SU-DHL-6 (cell line): ENCODE results near the gene CDC42BPG.

Experiments
- H2AFZ ChIP-seq: fragments of 200-600 bp; sonication (generic); 2 replicates; pipeline ENCODE4 v1.6.1; 2014; ENCODE audit warnings: low read depth, mild to moderate bottlenecking, moderate library complexity, mixed read lengths, antibody characterized with exemption, low read length; ENCODE audit not compliant: severe bottlenecking
- H3F3A ChIP-seq: fragments of 200-600 bp; shearing (Covaris generic); 2 replicates; pipeline ENCODE4 v1.6.0; 2016; ENCODE audit warnings: antibody characterized with exemption, mild to moderate bottlenecking; ENCODE audit not compliant: insufficient read depth
- H3K27ac ChIP-seq: fragments of 200-600 bp; sonication (generic); 2 replicates; pipeline ENCODE4 v1.5.1; 2016; ENCODE audit warnings: low read depth, mild to moderate bottlenecking, low read length, moderate library complexity, mixed read lengths
- H3K27me3 ChIP-seq: fragments of 200-600 bp; sonication (generic), shearing (Covaris generic); 2 replicates; pipeline ENCODE4 v1.6.0; 2014; ENCODE audit warnings: mild to moderate bottlenecking, low read length
- H3K36me3 ChIP-seq: fragments of 200-600 bp; sonication (generic); 2 replicates; pipeline ENCODE4 v1.6.1; 2014; ENCODE audit warnings: mild to moderate bottlenecking, low read length, mixed read lengths
- H3K4me2 ChIP-seq: fragments of 300-600, 200-600 bp; shearing (Covaris generic), sonication (generic); 2 replicates; pipeline ENCODE4 v1.6.0; 2014; ENCODE audit warnings: low read length, low read depth, mild to moderate bottlenecking; ENCODE audit not compliant: poor library complexity, severe bottlenecking
- H3K4me3 ChIP-seq: fragments of 200-600 bp; sonication (generic); 2 replicates; pipeline ENCODE4 v1.5.1; 2014; ENCODE audit warnings: antibody characterized with exemption, low read length, mild to moderate bottlenecking, mixed read lengths; ENCODE audit not compliant: insufficient read depth, poor library complexity, severe bottlenecking
- H3K79me2 ChIP-seq: fragments of 200-600 bp; sonication (generic); 2 replicates; pipeline ENCODE4 v1.6.1; 2014; ENCODE audit warnings: mild to moderate bottlenecking, low read length, moderate library complexity; ENCODE audit not compliant: insufficient read depth
- H3K9ac ChIP-seq: fragments of 200-600 bp; sonication (generic); 2 replicates; pipeline ENCODE4 v1.7.0; 2014; ENCODE audit warnings: mild to moderate bottlenecking, low read length
- H3K9me2 ChIP-seq: fragments of 200-600 bp; sonication (generic); replicated peaks from 2 replicates; pipeline ENCODE4 v1.6.1; 2014; ENCODE audit warnings: low read length; ENCODE audit not compliant: insufficient read depth
- H3K9me3 ChIP-seq: fragments of 200-600 bp; sonication (generic); 2 replicates; pipeline ENCODE4 v1.6.1; 2014; ENCODE audit warnings: low read length, mixed read lengths; ENCODE audit not compliant: insufficient read depth
- H4K20me1 ChIP-seq: fragments of 200-600 bp; sonication (generic); 2 replicates; pipeline ENCODE4 v1.6.1; 2014; ENCODE audit warnings: low read depth, mild to moderate bottlenecking, antibody characterized with exemption, low read length, moderate library complexity, mixed read lengths
- CTCF ChIP-seq: fragments of 200-600 bp; sonication (generic); IDR thresholded peaks from one replicate; pipeline ENCODE4 v1.5.1; 2017; ENCODE audit warnings: antibody characterized with exemption, mild to moderate bottlenecking, low read length, moderate library complexity; ENCODE audit not compliant: insufficient read depth, poor library complexity, severe bottlenecking
- EZH2phosphoT487 ChIP-seq: fragments of 200-600 bp; sonication (generic), shearing (Covaris generic); conservative IDR thresholded peaks from 2 replicates; pipeline ENCODE4 v1.6.1; 2018; ENCODE audit warnings: mild to moderate bottlenecking, antibody characterized with exemption, low read length, moderate library complexity, mixed read lengths

Gene CDC42BPG

GRCh38 chr11:64843686-64844329 lies 645 bp downstream of the CDC42BPG start:
- Histone ChIP-seq H3F3A (peaks cover 24% of the 10 kb centered on the region), H2AFZ (peak overlapping the region; percentile 50), H3K9me2 (no peaks in the 10 kb centered on the region), H3K4me3 (peak overlapping the region; percentile 64), H3K4me2 (peak overlapping the region; percentile 72), H3K79me2 (no peaks in the 10 kb centered on the region; the same call in 1 of the 2 replicates), H4K20me1 (no peaks in the 10 kb centered on the region), H3K27ac (no peak overlapping the region), H3K9me3 (no peaks in the 10 kb centered on the region), H3K27me3 (no peaks in the 10 kb centered on the region), H3K36me3 (no peaks in the 10 kb centered on the region), H3K9ac (peak overlapping the region; percentile 70)
- TF ChIP-seq EZH2phosphoT487 (no peak), CTCF (no peak)

- Histone ChIP-seq H2AFZ (no peak overlapping the region), H3K36me3 (no peaks in the 10 kb centered on the region), H3K27me3 (no peaks in the 10 kb centered on the region), H3K4me2 (peak overlapping the region; percentile 72), H3K27ac (no peak overlapping the region), H3K9ac (peak overlapping the region; percentile 70; the same call in 1 of the 2 replicates), H3K9me3 (no peaks in the 10 kb centered on the region), H3F3A (peaks cover 17% of the 10 kb centered on the region), H3K79me2 (no peaks in the 10 kb centered on the region; the same call in 1 of the 2 replicates), H4K20me1 (no peaks in the 10 kb centered on the region), H3K4me3 (no peak overlapping the region), H3K9me2 (no peaks in the 10 kb centered on the region)
- TF ChIP-seq CTCF (no peak), EZH2phosphoT487 (no peak)
These were observed 1.4 kb downstream of the CDC42BPG start for GRCh38 chr11:64842851-64843685.

GRCh38 chr11:64842366-64842759 lies 2.1 kb downstream of the CDC42BPG start:
- Histone ChIP-seq H3K9me3 (no peaks in the 10 kb centered on the region), H3K36me3 (no peaks in the 10 kb centered on the region), H3K9me2 (no peaks in the 10 kb centered on the region), H2AFZ (no peak overlapping the region), H3K27me3 (no peaks in the 10 kb centered on the region), H4K20me1 (no peaks in the 10 kb centered on the region), H3K27ac (no peak overlapping the region), H3F3A (peaks cover 10% of the 10 kb centered on the region), H3K4me2 (no peak overlapping the region), H3K4me3 (no peak overlapping the region), H3K79me2 (no peaks in the 10 kb centered on the region; the same call in 1 of the 2 replicates), H3K9ac (no peak overlapping the region)
- TF ChIP-seq CTCF (no peak), EZH2phosphoT487 (no peak)
